ENCODE measurements around the gene GPR156.
"Not testable (repeated sequence)": the region's sequence is repeated elsewhere in the genome, so short reads cannot be mapped to it uniquely, and the experiment has no call there.

Gene GPR156

DNA sequence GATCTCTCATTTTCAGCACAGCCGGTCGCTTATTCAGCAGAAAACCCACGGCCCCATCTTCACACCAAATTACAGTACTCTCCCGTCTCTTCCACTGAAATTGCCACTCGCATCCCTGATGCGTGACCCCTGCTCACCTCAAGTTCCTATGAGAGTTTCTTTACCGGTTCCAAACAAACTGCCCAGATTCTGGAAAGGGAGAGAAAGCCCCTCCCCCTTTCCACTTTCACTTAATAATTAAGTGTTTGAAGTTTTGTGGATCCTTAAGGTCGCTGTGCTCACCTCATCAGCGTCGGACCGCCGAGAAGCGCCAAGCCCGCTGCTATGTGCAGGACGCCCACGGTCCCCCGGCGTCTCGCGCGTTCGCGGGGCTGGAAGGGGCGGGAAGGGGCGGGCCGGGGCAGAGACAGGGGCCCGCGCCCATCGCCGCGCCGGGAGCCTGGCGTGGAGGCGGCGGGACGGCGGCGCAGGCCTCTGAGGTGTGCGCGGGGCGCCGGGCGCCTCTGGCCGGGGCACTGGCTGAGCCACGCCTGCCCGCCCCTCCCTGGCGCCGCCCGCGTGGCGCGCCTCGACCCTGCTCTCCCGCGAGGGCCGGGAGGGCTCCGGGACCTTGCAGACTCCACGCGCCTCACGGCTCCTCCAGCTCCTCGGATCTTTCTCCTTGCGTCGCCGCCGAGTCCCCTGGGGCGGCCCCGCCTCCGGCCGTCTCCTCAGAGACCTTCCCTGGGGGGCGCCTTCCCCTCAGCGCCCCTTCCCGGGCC is at the start of gene GPR156:
TSS of gene GPR156 (minus strand) at position 476 of the 761 bp plus-strand sequence. CDS start 41,124 bp downstream, outside the sequence.
- DNase-seq (ENCODE audit: low read depth), result no peak

DNA sequence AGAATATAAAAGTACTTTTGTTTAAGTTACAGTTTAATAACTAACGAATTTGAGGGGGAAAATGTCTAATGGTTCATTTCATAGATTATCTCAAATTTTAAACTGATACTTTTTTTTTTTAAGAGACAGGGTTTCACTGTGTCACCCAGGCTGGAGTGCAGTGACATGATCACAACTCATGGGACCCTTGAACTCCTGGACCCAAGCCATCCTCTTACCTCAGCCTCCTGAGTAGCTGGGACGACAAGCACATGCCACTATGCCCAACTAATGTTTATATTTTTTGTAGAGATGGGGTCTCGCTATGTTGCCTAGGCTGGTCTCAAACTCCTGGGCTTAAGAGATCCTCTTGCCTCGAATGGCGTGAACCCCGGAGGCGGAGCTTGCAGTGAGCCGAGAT is 47.6 kb upstream of the GPR156 start:
- no peak for DNase-seq (ENCODE audit: low read depth)

DNA sequence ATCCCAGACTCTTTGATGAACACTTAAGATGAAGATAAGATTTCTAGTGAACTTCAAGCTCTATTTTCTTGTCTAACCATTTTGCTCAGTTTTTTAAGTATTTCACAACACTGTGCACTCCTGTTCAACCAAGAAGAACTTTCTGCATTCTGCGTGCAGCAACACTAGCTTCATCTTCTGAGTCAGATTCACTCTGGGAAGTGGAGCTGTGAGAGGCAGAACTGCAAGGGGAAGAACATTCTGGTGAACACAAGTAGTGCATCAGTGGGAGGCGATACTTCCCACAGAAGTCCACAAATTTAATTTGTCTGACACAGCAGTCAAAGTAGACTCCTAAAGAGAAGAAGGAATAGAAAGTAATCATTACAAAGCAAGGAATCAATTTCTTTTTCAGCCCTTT is 46.1 kb upstream of the GPR156 start:
- DNase-seq (ENCODE audit: low read depth), result no peak

DNA sequence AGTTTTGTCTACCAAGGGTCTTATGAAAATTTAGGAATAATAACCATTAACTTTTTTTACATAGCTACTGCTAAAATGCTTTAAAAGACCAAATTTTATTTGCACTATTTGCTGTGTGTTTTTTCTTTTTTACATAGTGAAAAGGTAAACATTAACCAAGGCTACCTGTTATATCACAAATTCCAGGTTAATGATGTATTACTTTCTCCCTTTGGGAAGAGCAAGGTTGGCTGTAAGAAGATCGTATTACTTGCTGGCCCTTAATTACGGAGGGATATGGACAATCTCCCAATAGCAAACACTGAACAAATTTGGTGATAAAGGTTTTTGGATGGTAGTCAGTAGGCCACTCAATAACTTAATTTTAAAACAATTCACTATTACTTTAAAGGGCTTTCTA is 41.8 kb upstream of the GPR156 start:
- no peak for DNase-seq (ENCODE audit: low read depth)

DNA sequence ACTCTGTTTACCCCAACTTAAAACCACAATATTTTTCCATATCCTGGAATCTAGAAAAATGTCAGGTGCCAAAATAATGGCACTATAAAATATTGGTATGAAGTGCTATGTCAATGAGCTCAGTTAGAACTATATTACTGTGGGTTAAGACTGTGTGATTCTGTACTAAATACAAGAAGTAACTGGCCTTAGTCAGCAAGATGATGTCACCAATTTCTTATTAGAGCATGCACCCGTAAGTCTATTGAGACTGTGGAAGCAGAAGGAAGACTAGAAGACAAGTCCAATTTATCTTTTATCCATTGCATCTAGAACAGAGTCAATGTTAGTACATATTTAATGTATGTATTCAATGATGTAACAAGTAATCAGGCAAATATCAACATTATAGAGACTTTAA is 39.2 kb upstream of the GPR156 start:
- DNase-seq (ENCODE audit: low read depth), result no peak

DNA sequence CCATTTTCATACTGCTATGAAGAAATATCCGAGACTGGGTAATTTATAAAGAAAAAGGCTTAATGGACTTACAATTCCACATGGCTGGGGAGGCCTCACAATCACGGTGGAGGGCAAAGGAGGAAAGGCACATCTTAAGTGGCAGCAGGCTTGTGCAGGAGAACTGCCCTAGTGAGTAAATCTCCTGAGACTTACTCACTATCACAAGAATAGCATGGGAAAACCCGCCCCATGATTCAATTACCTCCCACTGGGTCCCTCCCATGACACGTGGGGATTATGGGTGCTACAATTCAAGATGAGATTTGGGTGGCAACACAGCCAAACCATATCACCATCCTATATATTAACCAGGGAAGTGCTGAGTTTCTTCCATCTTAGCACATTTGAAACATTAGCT is 38.7 kb upstream of the GPR156 start:
- not testable (repeated sequence) for DNase-seq (ENCODE audit: low read depth)

DNA sequence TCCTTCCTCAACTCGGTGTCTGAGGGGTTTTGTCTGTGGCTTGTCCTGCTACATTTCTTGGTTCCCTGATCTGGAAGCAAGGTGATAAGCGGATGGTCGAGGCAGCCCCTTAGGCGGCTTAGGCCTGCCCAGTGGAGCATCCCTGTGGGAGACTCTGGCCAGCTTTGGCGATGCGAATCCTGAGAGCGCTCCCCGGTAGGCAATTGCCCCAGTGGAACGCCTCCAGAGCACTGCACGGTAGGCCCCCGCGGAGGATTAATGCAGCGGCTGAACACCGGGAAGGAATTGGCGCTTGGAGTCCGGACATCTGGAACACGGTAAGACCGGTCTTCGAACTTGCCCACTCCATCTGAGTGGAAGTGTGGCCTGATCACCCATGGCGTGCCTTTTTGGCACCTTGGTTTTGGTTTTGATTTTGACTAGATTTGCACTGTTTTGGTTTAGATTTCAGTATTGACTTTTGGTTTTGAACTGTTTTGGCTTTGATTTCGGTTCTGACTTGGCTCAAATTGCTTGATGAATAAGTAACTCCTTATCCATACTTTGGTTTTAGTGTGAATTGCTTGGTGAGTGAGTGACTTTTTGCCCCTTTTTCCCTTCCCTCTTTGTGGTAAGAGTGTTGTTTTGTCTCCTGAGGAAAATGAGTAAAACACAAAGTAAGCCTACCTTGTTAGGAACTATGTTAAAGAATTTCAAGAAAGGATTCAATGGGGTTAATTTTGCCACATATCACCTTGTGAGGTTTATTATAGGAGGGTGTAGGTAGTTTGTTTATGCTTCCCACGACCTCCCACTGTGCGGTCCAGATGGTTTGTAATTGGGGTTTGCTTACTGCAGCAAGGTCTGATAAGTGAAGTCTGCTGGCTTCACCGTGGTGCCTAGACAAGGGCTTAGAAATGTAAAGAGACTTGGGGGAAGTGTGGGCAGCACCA is 27.1 kb upstream of the GPR156 start:
- DNase-seq (ENCODE audit: low read depth), result no peak

DNA sequence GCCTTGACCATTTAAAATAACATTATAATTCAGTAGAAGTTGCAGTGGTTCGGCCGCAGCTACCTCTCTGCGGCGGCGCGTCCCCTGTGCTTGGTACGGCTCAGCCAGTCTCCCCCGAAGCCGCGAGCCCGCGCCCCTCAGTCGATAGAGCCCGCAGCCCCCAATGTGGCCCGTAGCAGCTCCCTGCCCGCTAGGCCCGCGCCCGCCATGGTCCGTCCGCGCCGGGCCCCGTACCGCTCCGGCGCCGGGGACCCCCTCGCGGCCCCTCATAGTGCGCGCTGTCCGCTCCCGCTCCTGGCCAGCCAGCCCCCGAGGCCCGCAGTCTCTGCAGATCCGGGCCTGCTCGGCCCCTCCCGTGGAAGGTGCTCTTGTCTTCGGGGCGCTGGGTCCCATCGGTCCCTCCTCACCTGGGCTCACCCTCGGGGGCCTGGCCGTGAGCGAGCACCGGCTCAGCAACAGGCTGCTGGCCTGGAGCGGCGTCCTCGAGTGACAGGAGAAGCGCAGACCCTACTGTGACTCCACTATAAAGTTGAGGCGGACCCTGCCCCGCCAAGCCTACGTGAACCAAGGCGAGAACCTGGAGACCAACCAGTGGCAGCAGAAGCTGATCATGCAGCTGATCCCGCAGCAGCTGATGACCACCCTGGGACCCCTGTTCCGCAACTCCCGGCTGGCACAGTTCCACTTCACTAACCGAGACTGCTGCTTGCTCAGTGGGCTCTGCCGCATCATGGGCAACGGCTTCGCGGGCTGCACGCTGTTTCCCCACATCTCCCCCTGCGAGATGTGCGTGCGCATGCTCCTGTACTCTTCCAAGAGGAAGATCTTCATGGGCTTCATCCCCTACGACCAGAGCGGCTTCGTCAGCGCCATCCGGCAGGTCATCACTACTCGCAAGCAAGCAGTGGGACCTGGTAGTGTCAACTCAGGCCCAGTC is 21.8 kb upstream of the GPR156 start:
- no peak for DNase-seq (ENCODE audit: low read depth)

DNA sequence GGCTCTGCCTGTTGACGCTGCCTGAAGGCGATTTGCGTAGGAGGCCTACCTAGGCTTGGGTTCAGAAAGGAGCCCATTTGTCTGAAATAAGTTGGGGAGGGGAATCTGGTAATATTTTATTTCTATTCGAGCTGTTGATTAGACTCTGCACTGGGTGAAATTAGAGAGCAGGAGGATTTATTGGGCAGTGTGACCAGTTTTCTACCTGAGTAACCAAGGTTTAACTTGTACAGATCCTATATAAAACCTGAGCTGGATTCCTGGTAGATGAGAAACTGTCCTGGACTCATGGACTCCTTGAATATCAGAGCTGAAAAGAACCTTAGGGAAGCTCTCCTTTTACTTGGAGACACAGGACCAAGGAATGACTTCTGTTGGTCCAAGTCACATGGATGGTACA is 19.6 kb upstream of the GPR156 start:
- DNase-seq (ENCODE audit: low read depth), result no peak

DNA sequence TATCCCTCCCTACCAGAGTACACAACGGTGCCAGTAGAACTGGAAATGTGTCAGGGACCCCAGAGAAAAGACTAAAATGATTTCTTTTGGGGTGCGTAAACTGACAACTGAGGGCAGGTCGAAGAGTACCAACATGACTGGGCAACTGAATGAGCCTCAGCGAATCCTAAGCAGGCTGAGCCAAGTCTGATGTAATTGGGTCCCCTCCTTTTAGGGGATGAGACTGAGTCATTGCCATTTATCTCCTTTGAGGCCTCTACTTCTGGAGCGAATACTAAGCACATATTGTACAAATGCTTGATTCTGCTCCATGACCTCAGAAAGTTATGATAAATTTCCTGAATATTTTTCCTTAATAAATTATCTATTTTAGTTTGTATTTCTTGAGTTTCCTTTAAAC is 17.3 kb upstream of the GPR156 start:
- DNase-seq (ENCODE audit: low read depth), result no peak

DNA sequence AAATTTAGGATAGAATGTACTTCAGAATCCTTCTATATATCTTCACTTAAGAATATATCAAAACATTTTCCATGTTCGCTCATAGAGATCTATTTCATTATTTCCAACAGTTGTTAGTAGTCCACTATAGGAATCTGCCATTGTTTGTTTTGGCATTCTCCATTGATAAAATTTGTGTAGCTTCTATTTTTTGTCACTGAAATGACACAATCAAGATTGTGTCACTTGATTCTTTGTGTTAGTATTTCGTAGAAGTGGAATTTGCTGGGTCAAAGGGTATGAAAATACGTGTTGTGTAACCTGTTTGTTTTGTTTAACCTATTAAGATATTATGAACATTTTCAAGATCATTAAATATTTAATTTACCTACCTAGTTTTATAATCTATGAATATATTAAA is 15.9 kb upstream of the GPR156 start:
- DNase-seq (ENCODE audit: low read depth), result no peak

DNA sequence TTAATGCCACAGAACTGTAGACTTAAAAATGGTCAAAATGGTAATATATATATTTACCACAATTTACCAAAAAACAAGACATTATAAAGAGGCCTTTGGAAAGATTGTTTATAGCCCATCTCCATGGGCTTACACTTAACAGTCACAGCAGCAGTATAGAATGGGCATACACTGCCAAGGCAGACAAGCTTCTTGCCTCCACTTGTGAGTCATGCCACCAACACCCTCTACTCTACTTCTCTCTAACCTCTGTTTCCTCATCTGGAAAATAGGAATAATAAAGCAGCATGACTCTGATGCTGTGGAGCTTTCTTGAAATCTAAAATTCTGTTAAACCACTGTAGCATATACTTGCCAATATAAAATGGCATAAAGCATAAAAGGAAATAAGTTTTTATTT is 14.4 kb upstream of the GPR156 start:
- no peak for DNase-seq (ENCODE audit: low read depth)

DNA sequence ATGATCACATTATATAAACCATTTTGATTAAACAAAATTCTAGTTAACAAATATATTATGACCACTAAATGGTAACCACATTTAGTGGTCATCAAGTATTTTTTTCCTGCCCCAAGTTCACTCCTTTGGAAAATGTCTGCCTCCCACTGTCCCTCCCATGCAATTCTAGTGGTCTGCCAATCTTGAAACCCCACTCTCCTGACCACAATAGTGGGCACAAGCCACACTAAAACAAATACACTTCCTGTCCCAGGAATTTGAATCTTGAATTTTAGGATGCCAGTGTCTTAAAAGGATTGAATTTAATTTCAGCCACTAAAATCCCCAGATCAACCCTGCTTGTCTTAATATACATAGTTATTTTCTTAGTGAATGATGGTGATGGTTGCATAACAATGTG is 14.0 kb upstream of the GPR156 start:
- DNase-seq (ENCODE audit: low read depth), result no peak

DNA sequence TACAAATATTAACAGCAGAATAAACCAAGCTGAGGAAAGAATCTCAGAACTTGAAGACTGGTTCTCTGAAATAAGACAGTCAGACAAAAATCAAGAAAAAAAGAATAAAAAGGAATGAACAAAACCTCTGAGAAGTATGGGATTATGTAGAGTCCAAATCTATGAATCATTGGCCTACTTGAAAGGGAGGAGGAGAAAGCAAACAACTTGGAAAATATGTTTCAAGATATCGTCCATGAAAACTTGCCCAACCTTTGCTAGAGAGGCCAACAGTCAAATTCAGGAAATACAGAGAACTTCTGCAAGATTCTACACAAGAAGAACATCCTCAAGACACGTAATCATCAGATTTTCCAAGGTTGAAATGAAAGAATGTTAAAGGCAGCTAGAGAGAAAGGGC is 6.5 kb upstream of the GPR156 start:
- not testable (repeated sequence) for DNase-seq (ENCODE audit: low read depth)

DNA sequence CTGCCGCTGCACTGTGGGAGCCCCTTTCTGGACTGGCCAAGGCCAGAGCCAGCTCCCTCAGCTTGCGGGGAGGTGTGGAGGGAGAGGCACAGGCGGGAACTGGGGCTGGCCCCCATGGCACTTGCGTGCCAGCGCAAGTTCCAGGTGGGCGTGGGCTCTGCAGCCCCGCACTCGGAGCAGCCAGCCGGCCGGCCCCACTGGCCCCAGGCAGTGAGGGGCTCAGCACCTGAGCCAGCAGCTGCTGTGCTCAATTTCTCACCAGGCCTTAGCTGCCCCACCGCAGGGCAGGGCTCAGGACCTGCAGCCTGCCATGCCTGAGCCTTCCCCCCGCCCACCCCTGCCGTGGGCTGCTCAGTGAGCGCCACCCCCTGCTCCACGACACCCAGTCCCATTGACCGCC is 4.6 kb upstream of the GPR156 start:
- no peak for DNase-seq (ENCODE audit: low read depth)

DNA sequence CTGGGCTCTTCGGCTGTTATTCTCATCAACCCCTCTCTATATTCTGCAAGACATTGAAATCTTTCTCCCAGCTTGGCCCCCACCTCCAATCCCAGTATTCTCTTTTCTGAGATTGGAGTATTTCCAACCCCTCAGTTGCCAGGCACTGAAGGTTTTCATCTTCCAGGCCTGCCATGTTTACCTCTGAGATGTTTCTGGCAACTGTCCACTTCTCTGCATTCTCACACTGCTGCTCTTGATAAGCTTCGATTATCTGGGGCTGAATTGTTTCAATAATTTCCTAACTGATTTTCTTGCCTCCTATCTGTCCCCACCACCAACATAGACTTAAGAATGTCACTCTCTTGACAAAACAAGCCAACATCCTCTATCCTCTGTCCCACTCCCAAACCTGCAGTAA is 1.4 kb upstream of the GPR156 start:
- DNase-seq (ENCODE audit: low read depth), result no peak

DNA sequence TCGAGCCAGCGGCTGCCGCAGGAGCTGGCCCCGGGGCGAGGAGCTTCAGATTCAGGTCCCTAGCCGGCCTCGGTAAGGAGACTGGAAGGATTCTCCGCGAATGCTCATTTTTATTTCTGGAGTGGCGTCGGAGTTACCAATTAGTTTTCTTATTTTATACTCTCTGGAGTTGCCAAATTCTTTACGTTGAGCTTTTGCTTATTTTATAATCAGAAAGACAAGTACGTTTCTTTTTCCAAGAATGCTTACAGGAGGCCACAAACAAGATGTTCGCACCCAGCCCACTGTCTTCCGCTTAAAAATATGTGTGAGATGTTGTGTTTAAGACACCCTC is 453 bp upstream of the GPR156 start:
- no peak for DNase-seq (ENCODE audit: low read depth)

DNA sequence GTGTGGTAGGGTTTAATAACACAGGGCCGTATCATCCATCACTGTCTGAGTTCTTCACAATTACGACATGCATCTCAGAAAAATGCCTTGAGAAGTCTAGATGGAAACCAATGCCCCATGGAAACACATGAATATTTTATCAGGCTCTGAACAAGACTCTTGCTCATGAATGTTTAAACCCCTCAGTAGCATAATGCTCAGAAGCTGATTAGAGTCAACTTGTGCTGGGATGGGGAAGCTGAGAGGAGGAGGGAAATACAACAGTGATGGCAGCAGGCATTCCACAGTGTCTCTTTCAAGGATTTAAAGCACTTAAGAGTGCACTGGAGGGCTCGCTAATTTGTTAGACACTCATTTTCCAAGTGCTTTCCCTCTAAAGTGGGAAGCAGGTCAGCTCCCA is 3.8 kb downstream of the GPR156 start:
- no peak for DNase-seq (ENCODE audit: low read depth)

DNA sequence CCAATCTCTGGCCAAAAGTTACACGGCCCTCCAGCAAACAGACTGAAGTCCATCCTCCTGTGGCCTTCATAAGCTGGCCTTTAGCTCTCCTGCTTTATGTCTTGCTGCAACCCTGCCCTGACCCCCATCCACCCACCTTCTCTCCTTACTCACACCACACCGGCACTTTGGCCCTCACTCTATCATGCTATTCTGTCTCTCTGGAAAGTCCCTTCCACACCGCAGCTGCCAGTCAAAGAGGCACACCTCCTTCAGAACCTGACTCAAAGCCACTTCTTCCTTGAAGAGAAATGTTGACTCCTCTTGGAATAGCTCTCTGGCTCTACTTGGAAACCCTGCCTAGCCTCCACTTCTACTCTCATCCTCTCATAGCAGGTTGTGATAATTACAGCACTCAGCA is 4.5 kb downstream of the GPR156 start:
- DNase-seq (ENCODE audit: low read depth), result no peak

DNA sequence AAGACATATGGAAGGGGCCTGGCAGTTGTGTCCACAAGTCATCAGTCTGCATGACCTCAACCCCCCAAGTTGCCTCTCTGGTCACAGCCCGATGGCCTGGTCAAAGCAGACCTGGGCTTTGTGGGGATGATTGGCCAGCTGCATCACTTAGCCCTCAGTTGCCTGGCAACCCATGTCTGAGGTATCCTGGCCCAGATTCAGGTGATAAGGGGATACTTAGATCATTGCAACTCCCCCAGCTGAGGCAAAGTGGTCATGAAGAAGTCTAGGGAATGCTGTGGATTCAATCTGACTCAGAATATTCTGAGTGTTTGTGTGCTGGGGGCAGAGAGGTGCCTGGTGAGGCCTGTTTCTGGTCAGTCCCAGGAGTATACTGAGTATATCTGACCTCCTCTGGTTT is 5.0 kb downstream of the GPR156 start:
- no peak for DNase-seq (ENCODE audit: low read depth)

DNA sequence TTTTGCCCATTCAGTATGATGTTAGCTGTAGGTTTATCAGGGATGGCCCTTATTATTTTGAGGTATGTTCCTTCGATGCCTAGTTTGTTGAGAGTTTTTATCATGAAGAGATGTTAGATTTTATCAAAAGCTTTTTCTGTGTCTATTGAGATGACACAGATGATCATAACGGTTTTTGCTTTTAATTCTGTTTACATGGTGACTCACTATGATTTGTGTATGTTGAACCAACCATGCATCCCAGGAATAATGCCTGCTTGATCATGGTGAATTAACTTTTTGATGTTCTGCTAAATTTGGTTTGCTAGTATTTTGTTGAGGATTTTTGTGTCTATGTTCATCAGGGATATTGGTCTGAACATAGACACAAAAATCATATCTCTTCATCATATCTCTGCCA is 8.3 kb downstream of the GPR156 start:
- no peak for DNase-seq (ENCODE audit: low read depth)

DNA sequence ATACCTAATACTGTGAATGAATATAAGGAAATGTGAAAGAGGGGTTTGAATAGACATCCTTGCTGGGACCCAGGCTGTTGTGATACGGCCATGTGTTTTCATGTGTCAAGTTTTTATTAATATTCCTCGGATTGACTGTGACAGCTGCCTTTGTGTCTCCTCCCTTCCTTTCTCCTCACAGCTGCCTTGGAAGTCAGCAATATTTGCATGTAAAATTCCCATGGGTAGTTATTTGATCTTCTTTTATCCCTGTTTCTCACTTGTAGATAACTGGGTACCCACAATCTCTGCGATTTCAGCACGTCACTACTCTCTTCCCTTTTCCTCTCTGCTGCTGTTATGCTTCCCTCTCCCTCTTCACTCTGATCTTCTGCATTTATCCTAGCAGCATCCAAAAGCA is 9.4 kb downstream of the GPR156 start:
- no peak for DNase-seq (ENCODE audit: low read depth)
